K562 (cell line): ENCODE results near the gene HIVEP3. TPM values are rescaled to one million over a fixed set of nuclear protein-coding genes. Genes with fewer than 3 reads are reported as not detected.

Source experiments
- ATAC-seq: fragments of 200-7000 bp; cut with Tn5 transposase; 3 replicates; pipeline ENCODE4 v1.9.1; 2020; ENCODE audit warnings: moderate library complexity
- BruUV-seq: library from RNA; stranded (reverse); fragments of 400-500 nt; replicated peaks from 2 replicates; lab custom pipeline; 2021; lab: Mats Ljungman, UMichigan
- CTCF ChIA-PET: fragments of 300-600 bp; formaldehyde crosslinking; extraction: SDS; loops from one replicate; lab custom pipeline; 2021; ENCODE audit warnings: low intra/inter-chr PET ratio; lab: Yijun Ruan, JAX
- POLR2A ChIA-PET: fragments of 300-600, 350-650 bp; sonication (Branson Sonifier 250); formaldehyde crosslinking; extraction: SDS; loops from one replicate; lab custom pipeline; 2021; ENCODE audit warnings: antibody characterized with exemption, inconsistent platforms; lab: Yijun Ruan, JAX
- DNase-seq, 4 experiments: peaks; one replicate each; pipeline versions ENCODE4 v3.0.0 to v3.0.0-alpha.2; 2011 to 2018; ENCODE audit warnings: low spot score in 3 of 4, mixed read lengths in 3 of 4; ENCODE audit errors: extremely low read depth in 1 of 4
- FAIRE-seq: peaks from 2 replicates; lab custom pipeline; 2011; peaks lifted over from hg19 to GRCh38; lab: Jason Lieb, UNC
- H2AFZ ChIP-seq: 2 replicates; pipeline ENCODE4 v1.6.0; 2011; ENCODE audit warnings: low read depth, low read length, control low read depth, inconsistent platforms
- H3K27ac ChIP-seq: fragments of 200-600 bp; 3 replicates; pipeline ENCODE4 v1.8.0; 2011; ENCODE audit warnings: low read depth, mild to moderate bottlenecking, control low read depth, inconsistent platforms, low read length, moderate library complexity, mixed read lengths; ENCODE audit errors: extremely low read depth
- H3K27me3 ChIP-seq, 2 experiments: fragments of 300-600 bp in 1 of 2; 2 replicates in 1 of 2; 3 replicates in 1 of 2; pipeline versions ENCODE4 v1.6.0 to v1.8.0; 2011; ENCODE audit warnings: inconsistent platforms in 2 of 2, low read length in 2 of 2, mild to moderate bottlenecking in 1 of 2, mixed read lengths in 1 of 2, moderate library complexity in 1 of 2; ENCODE audit not compliant: control insufficient read depth in 2 of 2, insufficient read depth in 2 of 2
- H3K36me3 ChIP-seq: fragments of 300-600 bp; 3 replicates; pipeline ENCODE4 v1.8.0; 2011; ENCODE audit warnings: mild to moderate bottlenecking, low read length, inconsistent platforms; ENCODE audit not compliant: control insufficient read depth, insufficient read depth
- H3K4me1 ChIP-seq, 2 experiments: fragments of 200-600 bp in 1 of 2; replicated peaks in 1 of 2; 2 replicates in 1 of 2; 3 replicates in 1 of 2; pipeline versions ENCODE4 v1.5.1 to v1.8.0; 2011; ENCODE audit warnings: inconsistent platforms in 2 of 2, low read length in 2 of 2, mild to moderate bottlenecking in 1 of 2, mixed read lengths in 1 of 2, moderate library complexity in 1 of 2; ENCODE audit not compliant: control insufficient read depth in 2 of 2, insufficient read depth in 2 of 2
- H3K4me2 ChIP-seq: 2 replicates; pipeline ENCODE4 v1.6.1; 2011; ENCODE audit warnings: low read length, control low read depth, inconsistent platforms, mixed read lengths; ENCODE audit not compliant: insufficient read depth
- H3K4me3 ChIP-seq: fragments of 200-600 bp; sonication (generic), shearing (Covaris generic); 2 replicates; pipeline ENCODE4 v1.5.1; 2016; ENCODE audit warnings: control low read depth, inconsistent platforms
- H3K79me2 ChIP-seq: fragments of 200-600 bp; 3 replicates; pipeline ENCODE4 v1.8.0; 2011; ENCODE audit warnings: low read length, inconsistent platforms; ENCODE audit not compliant: control insufficient read depth, insufficient read depth
- H3K9ac ChIP-seq, 2 experiments: 2 replicates each; pipeline versions ENCODE4 v1.6.0 to v1.6.1; 2011; ENCODE audit warnings: low read depth in 2 of 2, low read length in 2 of 2, control low read depth in 1 of 2, inconsistent platforms in 1 of 2, mild to moderate bottlenecking in 1 of 2, mixed read lengths in 1 of 2; ENCODE audit not compliant: insufficient read depth in 1 of 2
- H3K9me1 ChIP-seq: one replicate; pipeline ENCODE4 v1.6.0; 2011; ENCODE audit warnings: inconsistent platforms, mild to moderate bottlenecking, low read length, moderate library complexity; ENCODE audit not compliant: control insufficient read depth, insufficient read depth
- H3K9me3 ChIP-seq: replicated peaks from 2 replicates; pipeline ENCODE4 v1.5.1; 2011; ENCODE audit warnings: low read depth, low read length, inconsistent platforms; ENCODE audit not compliant: control insufficient read depth, insufficient read depth
- H4K20me1 ChIP-seq: replicated peaks from 2 replicates; pipeline ENCODE4 v1.6.1; 2011; ENCODE audit warnings: low read length, inconsistent platforms, mixed read lengths; ENCODE audit not compliant: control insufficient read depth, insufficient read depth
- MLLT1 ChIP-seq, 2 experiments: fragments of 450-650 bp; IDR thresholded peaks; 2 replicates each; pipeline ENCODE4 v1.6.1; 2016
- WGBS: fragments of 100-300 bp; shearing (Covaris generic); methylation state at CpG from one replicate; pipeline ENCODE4 v1.1.6; 2016; ENCODE audit warnings: low coverage, mixed read lengths; ENCODE audit not compliant: insufficient coverage; ENCODE audit errors: missing lambda C conversion rate; 5-methylcytosine and 5-hydroxymethylcytosine counted together
- in situ Hi-C: fragments of 300-500 bp; cut with MboI; formaldehyde crosslinking; loops from 4 replicates; pipeline ENCODE4 v1.15.0; 2018; ENCODE audit warnings: inconsistent platforms, mixed read lengths
- intact Hi-C: fragments of 100-400 bp; cut with micrococcal nuclease; formaldehyde crosslinking; loops from 2 replicates; pipeline ENCODE4 v1.14.2; 2022
- polyA plus RNA-seq, 8 experiments: library from polyadenylated mRNA; depleted of rRNA in 4 of 8; stranded (reverse) in 5 of 8; unstranded in 3 of 8; fragments of >200 nt; fragmentation: Nextera tagmentation in 2 of 8; fragmentation: Illumina TruSeq in 1 of 8; extraction: Ambion mirVana in 2 of 8; extraction: Trizol in 1 of 8; gene quantifications; 2 replicates each; pipeline versions ENCODE4 v1.2.1 to v1.2.3, GENCODE V29; 2011 to 2014; ENCODE audit warnings: inconsistent platforms in 1 of 8, missing spikeins in 1 of 8
- total RNA-seq, 7 experiments: library from RNA; depleted of rRNA in 6 of 7; stranded (reverse); fragments of >200 nt in 6 of 7; fragmentation: Illumina TruSeq in 2 of 7; extraction: Trizol in 2 of 7; gene quantifications; 2 replicates each; pipeline versions ENCODE4 v1.2.1 to v1.2.3, GENCODE V29; 2011 to 2021; ENCODE audit warnings: low replicate concordance in 1 of 7
- TF ChIP-seq, protein P1 (sequence below): fragments of 450-650 bp; IDR thresholded peaks from 2 replicates; pipeline ENCODE4 v1.6.1; 2016

The HIVEP3 gene
- total and polyA plus RNA-seq, 9 of the 15 experiments (the other 6 are each of a cell fraction or from before 2014, with no cell fraction given), result 0.09 to 0.58 (median 0.34) TPM; not detected in 1

DNA sequence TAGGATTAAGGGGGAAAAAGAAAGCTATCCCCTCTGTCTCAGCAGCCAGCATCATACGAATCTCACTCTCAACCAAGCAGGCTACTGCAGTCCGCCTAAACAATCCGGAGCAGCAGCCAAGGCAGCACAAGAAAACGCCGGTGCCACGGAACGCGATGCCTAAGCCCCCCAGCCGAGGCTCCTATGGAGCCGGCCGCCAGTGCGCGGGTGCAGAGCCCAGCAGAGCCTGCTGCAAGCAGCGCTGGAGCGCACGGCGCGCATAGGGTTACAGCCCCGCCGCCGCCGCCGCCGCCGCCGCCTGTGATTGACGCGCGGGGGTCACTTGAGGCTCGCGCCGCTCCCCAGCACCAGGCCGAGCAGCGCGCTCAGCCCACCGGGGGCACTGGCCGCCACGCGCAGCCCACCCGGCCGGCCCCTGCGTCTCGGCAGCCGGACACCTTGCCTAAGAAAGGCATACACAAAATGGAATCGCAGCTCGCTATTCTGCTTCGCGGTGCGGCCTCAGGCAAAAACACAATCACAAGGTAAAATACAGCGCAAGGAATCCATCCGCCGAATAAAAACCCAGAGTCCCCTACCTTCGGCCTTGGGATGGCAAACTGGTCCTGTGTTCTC lies 780 bp downstream of the HIVEP3 start:
- Histone ChIP-seq H3K9ac (no peak overlapping the region), H2AFZ (no peak overlapping the region), H4K20me1 (0 out of 2 replicates have a peak, but pooled peaks cover 3% of the 10 kb centered on the region), H3K27me3 (peaks cover 23 to 44% of the 10 kb centered on the region in 2 experiments; a peak in 4 of 5 replicates), H3K9me3 (no peaks in the 10 kb centered on the region), H3K4me1 (peaks cover 0 to 12% of the 10 kb centered on the region in 2 experiments; a peak in 2 of 5 replicates), H3K79me2 (no peaks in the 10 kb centered on the region), H3K4me2 (no peak overlapping the region), H3K9me1 (no peaks in the 10 kb centered on the region), H3K36me3 (no peaks in the 10 kb centered on the region), H3K27ac (no peak overlapping the region), H3K4me3 (no peak overlapping the region)
- in situ Hi-C loops, result no loop called here
- 1% methylated on average over 53 of the region's 53 CpGs for WGBS
- intact Hi-C loops, result no loop called here
- CTCF ChIA-PET, result no interaction called here
- POLR2A ChIA-PET, result no interaction called here
- no TSS peak for BruUV-seq
- DNase-seq, result no peak
- no peak for FAIRE-seq
- ATAC-seq, result peak; percentile 60
- TF ChIP-seq, protein P1, sequence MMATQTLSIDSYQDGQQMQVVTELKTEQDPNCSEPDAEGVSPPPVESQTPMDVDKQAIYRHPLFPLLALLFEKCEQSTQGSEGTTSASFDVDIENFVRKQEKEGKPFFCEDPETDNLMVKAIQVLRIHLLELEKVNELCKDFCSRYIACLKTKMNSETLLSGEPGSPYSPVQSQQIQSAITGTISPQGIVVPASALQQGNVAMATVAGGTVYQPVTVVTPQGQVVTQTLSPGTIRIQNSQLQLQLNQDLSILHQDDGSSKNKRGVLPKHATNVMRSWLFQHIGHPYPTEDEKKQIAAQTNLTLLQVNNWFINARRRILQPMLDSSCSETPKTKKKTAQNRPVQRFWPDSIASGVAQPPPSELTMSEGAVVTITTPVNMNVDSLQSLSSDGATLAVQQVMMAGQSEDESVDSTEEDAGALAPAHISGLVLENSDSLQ, result peak; percentile 71; the same call in 1 of the 2 replicates
- TF ChIP-seq MLLT1 (IDR thresholded peaks at IDR 0.05), result no peak
